C4-2B (cell line): ENCODE results near the gene EIF4E2.

Experiments used
- ZFX ChIP-seq: fragments of 450-650 bp; IDR thresholded peaks from 2 replicates; pipeline ENCODE4 v1.6.1; 2017
- TF ChIP-seq, protein P1 (sequence below): fragments of 450-650 bp; conservative IDR thresholded peaks from 2 replicates; pipeline ENCODE4 v1.5.1; 2017; ENCODE audit warnings: mild to moderate bottlenecking

DNA sequence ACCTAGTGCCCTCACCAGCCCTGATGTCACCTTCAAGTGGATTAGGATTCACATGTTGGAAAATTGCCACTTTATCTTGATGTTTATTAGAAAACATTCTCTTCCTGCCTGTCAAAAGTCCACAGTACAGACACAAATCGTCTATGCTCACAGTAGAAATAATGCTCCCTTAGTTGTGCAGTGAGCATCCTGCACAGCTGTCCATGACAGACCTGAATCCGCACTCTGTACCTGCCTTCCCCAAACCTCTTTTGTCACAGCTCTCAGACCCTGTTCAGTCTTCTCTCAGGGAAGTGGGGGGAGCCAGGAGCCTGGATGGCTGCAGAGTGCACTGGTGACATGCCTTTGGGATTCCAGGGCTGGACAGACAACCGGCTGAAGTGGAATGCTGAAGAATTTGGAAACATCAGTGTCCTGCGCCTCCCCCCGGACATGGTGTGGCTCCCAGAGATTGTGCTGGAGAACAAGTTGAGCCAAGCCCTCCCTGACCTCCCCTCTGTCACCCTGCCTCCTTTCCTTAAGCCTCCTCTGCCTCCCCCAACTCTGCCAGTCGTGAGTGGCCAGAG, 22.5 kb upstream of the EIF4E2 start:
- TF ChIP-seq, protein P1, sequence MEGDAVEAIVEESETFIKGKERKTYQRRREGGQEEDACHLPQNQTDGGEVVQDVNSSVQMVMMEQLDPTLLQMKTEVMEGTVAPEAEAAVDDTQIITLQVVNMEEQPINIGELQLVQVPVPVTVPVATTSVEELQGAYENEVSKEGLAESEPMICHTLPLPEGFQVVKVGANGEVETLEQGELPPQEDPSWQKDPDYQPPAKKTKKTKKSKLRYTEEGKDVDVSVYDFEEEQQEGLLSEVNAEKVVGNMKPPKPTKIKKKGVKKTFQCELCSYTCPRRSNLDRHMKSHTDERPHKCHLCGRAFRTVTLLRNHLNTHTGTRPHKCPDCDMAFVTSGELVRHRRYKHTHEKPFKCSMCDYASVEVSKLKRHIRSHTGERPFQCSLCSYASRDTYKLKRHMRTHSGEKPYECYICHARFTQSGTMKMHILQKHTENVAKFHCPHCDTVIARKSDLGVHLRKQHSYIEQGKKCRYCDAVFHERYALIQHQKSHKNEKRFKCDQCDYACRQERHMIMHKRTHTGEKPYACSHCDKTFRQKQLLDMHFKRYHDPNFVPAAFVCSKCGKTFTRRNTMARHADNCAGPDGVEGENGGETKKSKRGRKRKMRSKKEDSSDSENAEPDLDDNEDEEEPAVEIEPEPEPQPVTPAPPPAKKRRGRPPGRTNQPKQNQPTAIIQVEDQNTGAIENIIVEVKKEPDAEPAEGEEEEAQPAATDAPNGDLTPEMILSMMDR, result no peak
- TF ChIP-seq ZFX, result no peak
